GM21528 (cell line): ENCODE measurements around the gene FSD2.

Source experiments
- ATAC-seq: cut with Tn5 transposase; IDR thresholded peaks from one replicate; pipeline ENCODE4 v1.9.1; 2021; ENCODE audit warnings: mild to moderate bottlenecking, moderate library complexity; ENCODE audit not compliant: unreplicated experiment, low FRiP score

FSD2 gene

GRCh38 chr15:82805994-82806406, at the start of gene FSD2:
TSS of gene FSD2 (minus strand) at chr15:82806069. CDS start at chr15:82787390, 18,679 bp downstream.
- peak; percentile 54 for ATAC-seq

GRCh38 chr15:82854554-82854953, 48.7 kb upstream of the FSD2 start:
- no peak for ATAC-seq

GRCh38 chr15:82852941-82853561, 47.2 kb upstream of the FSD2 start:
- ATAC-seq = no peak

DNA sequence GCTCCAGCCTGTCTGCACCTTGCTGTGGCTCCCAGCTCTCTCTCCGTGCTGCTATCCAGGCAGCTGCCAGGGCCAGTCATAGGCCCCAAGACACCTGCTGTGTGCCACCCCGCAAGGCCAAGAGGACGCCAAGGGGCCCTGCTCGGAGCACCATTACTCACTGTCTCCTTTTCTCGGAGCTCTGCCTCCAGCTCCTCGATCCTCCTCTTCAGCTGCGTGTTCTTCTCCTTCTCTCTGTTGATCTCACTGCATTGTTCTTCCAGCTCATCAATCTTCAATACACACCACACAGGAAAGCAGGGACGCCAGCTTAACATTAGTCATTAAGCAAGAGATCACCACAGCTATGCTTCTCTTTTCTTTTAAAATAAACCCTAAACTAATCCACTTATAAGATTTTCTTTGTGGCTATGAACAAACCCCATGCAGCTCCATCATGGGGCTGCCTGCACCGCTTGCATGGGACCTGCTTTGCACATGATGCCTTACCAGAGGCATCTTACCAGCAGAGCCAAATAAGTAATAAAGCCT, 46.2 kb upstream of the FSD2 start:
- ATAC-seq = no peak

- no peak for ATAC-seq
These were observed 45.5 kb upstream of the FSD2 start for GRCh38 chr15:82851306-82851850.

GRCh38 chr15:82850731-82851130, 44.9 kb upstream of the FSD2 start:
- ATAC-seq = no peak

- ATAC-seq = no peak
These were observed 44.0 kb upstream of the FSD2 start for GRCh38 chr15:82849556-82850512.

DNA sequence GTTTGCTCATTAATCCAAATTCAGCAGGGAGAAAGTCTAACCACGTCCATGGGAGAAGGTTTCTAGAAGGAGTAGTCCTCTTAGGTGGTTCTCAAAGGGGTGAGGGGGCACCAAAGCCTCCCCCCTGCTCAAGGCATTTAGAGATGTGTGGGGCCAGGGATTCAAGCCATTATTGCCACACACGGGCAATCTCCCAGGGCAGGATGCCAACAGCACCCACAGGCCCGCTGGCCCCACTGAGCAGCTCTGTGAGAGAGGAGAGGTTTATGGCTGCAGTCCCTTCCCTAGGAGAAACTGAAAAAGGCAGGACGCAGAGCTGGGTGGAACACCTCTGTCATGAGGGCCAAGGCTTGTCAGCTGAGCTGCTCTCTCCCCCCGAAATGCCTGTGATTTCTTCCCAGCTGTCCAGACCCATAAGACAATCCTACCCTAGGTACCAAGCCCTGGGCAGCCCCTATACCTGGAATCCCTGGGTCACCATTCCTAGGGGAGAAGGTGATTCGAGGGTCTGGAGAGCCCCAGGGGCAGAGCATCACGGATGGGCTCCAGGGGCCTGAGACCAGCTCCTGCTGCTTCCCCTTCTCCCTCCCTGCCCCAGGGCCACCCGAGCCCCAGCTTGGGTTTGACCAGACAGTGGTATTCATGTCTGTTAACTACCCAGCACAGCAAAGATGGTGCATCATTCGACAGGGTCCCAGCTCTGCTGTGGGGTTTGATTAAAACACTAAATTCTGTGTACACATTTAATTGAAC, 42.5 kb upstream of the FSD2 start:
- no peak for ATAC-seq

- no peak for ATAC-seq
These were observed 41.8 kb upstream of the FSD2 start for GRCh38 chr15:82847703-82848102.

DNA sequence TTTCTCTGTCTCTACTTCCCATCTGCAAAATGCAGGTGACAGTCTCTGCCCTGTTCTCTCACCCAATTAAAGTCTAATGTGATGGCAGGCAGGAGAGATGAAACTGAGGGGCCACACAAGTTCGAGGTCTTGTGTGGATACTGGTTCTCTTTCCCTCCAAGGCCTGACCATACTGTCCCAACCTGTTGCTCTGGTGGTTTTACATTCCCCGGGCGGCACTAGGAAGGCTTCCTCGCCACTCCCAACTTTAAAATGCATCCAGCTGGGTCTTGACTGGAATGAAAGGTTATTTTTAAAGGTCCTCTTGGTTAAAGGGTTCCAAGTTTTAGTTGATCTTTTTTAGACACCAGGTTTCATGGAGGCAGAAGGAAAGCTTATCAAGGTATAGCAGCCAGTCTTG, 40.8 kb upstream of the FSD2 start:
- ATAC-seq = no peak

DNA sequence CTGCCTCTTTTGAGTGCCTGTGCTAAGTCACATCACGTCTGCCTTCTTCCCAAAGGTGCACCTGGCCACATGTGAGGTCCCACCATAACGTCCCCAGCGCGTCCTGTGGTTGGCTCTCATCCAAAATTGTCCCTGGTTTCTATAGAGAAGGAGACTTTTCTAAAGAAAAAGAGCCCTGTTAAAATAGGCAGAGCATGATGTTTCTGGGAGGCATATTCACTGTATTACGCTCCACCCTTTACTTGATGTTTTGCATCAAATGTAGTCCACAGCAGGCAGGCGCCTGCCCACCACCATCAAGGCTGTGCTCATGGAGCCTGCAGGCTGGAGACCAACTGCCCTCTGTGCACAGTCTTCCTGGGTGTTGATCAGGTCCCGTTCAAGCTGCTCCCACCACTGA, 39.8 kb upstream of the FSD2 start:
- ATAC-seq = no peak

GRCh38 chr15:82843566-82843965, 37.7 kb upstream of the FSD2 start:
- ATAC-seq = no peak

DNA sequence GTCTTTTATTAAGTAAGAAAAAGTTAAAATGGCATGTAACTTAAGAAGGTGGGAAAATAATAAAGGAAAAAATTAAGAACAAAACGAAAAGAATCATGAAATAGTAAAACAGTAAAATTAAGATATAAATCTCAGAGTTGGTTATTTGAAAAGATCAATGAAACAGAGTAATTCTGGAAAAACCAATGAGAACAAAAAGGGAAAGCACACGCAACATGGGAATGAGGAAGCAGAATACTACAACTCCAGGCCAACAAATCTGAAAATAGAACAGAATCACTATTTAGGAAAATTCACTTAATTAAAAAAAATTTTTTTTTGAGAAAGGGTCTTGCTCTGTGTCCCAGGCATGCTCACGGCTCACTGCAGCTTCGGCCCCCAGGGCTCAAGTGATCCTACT, 34.3 kb upstream of the FSD2 start:
- no peak for ATAC-seq

GRCh38 chr15:82839136-82839535, 33.3 kb upstream of the FSD2 start:
- ATAC-seq = no peak

DNA sequence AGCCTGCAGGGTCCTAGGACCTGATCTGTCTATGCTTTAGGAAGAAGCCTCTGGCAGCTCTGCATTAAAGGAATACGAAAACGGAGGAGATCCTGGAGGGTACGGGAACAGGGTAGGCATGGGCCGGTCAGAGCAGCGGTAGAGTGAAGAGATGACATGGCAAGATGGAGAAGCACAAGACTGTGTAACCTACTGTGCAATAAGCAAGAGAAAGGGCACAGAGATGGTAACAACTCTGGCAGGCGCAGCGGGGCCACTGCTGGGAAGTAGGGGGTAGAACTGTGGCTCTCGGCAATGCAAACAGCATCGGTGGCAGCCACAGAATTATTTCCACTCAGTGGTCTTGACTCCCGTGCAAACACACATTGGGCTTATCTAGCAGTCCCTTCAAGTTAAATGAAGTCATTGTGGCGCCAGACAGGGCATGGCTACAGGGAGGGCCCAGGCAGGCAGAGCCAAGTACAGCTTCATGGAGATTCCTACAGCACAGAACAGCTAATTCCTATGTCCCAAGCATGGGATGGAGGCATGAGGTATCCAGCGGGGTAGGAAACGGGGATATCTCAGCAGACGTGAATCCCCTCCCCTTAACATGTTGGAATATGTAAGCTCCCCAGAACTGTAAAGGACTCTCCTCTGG, 32.3 kb upstream of the FSD2 start:
- ATAC-seq = no peak

- ATAC-seq = no peak
These were observed 29.6 kb upstream of the FSD2 start for GRCh38 chr15:82835391-82835917.

- no peak for ATAC-seq
These were observed 27.5 kb upstream of the FSD2 start for GRCh38 chr15:82833362-82833682.

DNA sequence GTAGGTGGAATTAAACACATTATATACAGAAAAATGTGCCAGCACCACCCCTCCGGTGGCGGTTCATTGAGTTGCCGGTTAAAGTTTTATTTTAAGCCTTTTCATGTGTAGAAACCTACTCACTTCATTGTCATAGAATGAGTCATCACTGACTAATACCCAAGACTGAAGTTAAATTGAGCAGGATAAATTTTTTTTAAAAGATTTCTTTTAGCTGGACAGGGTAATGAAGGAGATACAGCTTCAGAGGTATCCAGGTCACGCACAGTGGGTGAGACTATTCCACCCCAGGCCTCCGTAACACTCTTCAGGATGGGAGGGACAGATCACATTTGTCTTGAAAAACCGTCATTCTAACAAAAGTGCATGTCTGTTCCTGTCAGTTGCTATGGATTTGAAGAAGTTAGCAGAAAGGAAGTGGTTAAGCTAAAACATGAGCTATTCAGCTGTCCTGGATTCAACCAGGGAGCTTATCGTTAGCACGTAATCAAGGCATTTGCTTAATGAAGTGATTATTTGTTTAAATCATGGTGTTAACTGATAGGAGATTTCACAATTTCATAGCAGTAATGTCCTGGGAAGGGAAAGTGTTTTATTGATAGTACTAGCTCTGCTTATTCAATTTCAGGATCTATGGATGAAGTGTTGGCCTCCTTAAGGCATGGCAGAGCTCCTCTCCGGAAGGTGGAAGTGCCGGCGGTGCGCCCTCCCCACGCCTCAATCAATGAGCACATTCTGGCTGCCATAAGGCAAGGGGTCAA, 26.9 kb upstream of the FSD2 start:
- peak; percentile 90 for ATAC-seq

GRCh38 chr15:82831894-82832600, 26.2 kb upstream of the FSD2 start:
- no peak for ATAC-seq
